ENCODE data around the gene BLOC1S4. TPM values are rescaled to one million over a fixed set of nuclear protein-coding genes. Genes with fewer than 3 reads are reported as not detected.

The BLOC1S4 gene
- total and polyA plus RNA-seq, 2 donors (not counting 1 experiment from before 2014, with no cell fraction given), result 26.3 to 35.5 TPM

- H3K4me3 ChIP-seq (ENCODE audit: control extremely low read depth in 1 of 5, extremely low read depth in 1 of 5, insufficient read depth in 1 of 5, low read depth in 2 of 5, low read length in 4 of 5), result no peak overlapping the region
- H3K9me3 Mint-ChIP-seq (ENCODE audit: insufficient read depth), result no peaks in the 10 kb centered on the region
- no peaks in the 10 kb centered on the region for H3K9me3 ChIP-seq (ENCODE audit: control extremely low read depth in 1 of 3, control insufficient read depth in 2 of 3, insufficient read depth in 1 of 3, low read length in 2 of 3)
- H3K4me1 Mint-ChIP-seq, result no peaks in the 10 kb centered on the region
- no peak for TF ChIP-seq EZH2 (IDR thresholded peaks at IDR 0.05; ENCODE audit: borderline replicate concordance, insufficient read depth, low read depth, low read length, poor library complexity, severe bottlenecking)
- no peak for TF ChIP-seq CTCF (IDR thresholded peaks at IDR 0.05)
- no peaks in the 10 kb centered on the region for H3K4me1 ChIP-seq (ENCODE audit: control insufficient read depth in 2 of 2, insufficient read depth in 2 of 2, low read length in 2 of 2)
- peaks cover 4% of the 10 kb centered on the region for H3K27me3 Mint-ChIP-seq
- DNase-seq (no peak), ATAC-seq (ENCODE audit: low read depth) (no peak)
- H3K36me3 ChIP-seq (replicated peaks in 1 of 2; ENCODE audit: control extremely low read depth in 1 of 2, control insufficient read depth in 1 of 2, extremely low read depth in 1 of 2, insufficient read depth in 2 of 2, low read length in 1 of 2), result no peaks in the 10 kb centered on the region
- no peak overlapping the region for H3K4me3 Mint-ChIP-seq
- H4K20me1 ChIP-seq (ENCODE audit: control insufficient read depth, insufficient read depth, low read length, poor library complexity, severe bottlenecking), result no peaks in the 10 kb centered on the region
- H2AFZ ChIP-seq (ENCODE audit: insufficient read depth, low read depth, low read length, poor library complexity, severe bottlenecking), result no peak overlapping the region
- H3K27ac ChIP-seq (ENCODE audit: low read length in 2 of 2), result no peak overlapping the region
- H3K79me2 ChIP-seq (ENCODE audit: control insufficient read depth, insufficient read depth, low read length), result no peaks in the 10 kb centered on the region
- no peak overlapping the region for H3K4me2 ChIP-seq (replicated peaks; ENCODE audit: low read depth, low read length, poor library complexity, severe bottlenecking)
- CTCF ChIA-PET, result interaction anchor here (1.0 kb wide), 1 partner anchor 13 kb away, joined by 3 read pairs; no protein-coding TSS in a partner anchor
- intact Hi-C loops (cut with micrococcal nuclease), result no loop called here
- H3K9ac ChIP-seq (ENCODE audit: low read length), result no peak overlapping the region
- POLR2A ChIA-PET, result no interaction called here
- no peak overlapping the region for H3K27ac Mint-ChIP-seq
- 93% methylated on average over 19 of the region's 24 CpGs for WGBS (ENCODE audit: insufficient coverage)
- H3K27me3 ChIP-seq (replicated peaks in 1 of 4; ENCODE audit: control extremely low read depth in 1 of 4, control insufficient read depth in 3 of 4, insufficient read depth in 4 of 4, low read length in 3 of 4), result peaks cover 0 to 21% (median 0%) of the 10 kb centered on the region in 4 experiments
These were observed 27.8 kb upstream of the BLOC1S4 start for GRCh38 chr4:6687947-6688878.

GRCh38 chr4:6688879-6689505, 27.0 kb upstream of the BLOC1S4 start:
- H3K27me3 Mint-ChIP-seq, result peaks cover 4% of the 10 kb centered on the region
- H3K9ac ChIP-seq (ENCODE audit: low read length), result no peak overlapping the region
- no peak overlapping the region for H3K4me2 ChIP-seq (replicated peaks; ENCODE audit: low read depth, low read length, poor library complexity, severe bottlenecking)
- no peak overlapping the region for H3K4me3 ChIP-seq (ENCODE audit: control extremely low read depth in 1 of 5, extremely low read depth in 1 of 5, insufficient read depth in 1 of 5, low read depth in 2 of 5, low read length in 4 of 5)
- H3K27ac Mint-ChIP-seq, result no peak overlapping the region
- TF ChIP-seq CTCF (IDR thresholded peaks at IDR 0.05) (no peak), EZH2 (IDR thresholded peaks at IDR 0.05; ENCODE audit: borderline replicate concordance, insufficient read depth, low read depth, low read length, poor library complexity, severe bottlenecking) (no peak)
- ChIA-PET CTCF (no interaction called here), POLR2A (no interaction called here)
- H3K9me3 ChIP-seq (ENCODE audit: control extremely low read depth in 1 of 3, control insufficient read depth in 2 of 3, insufficient read depth in 1 of 3, low read length in 2 of 3), result no peaks in the 10 kb centered on the region
- no peak for DNase-seq
- H3K4me3 Mint-ChIP-seq, result no peak overlapping the region
- ATAC-seq (ENCODE audit: low read depth), result no peak
- 31% methylated on average over 23 of the region's 23 CpGs for WGBS (ENCODE audit: insufficient coverage)
- no peaks in the 10 kb centered on the region for H3K9me3 Mint-ChIP-seq (ENCODE audit: insufficient read depth)
- peaks cover 0 to 21% (median 0%) of the 10 kb centered on the region in 4 experiments for H3K27me3 ChIP-seq (replicated peaks in 1 of 4; ENCODE audit: control extremely low read depth in 1 of 4, control insufficient read depth in 3 of 4, insufficient read depth in 4 of 4, low read length in 3 of 4)
- H2AFZ ChIP-seq (ENCODE audit: insufficient read depth, low read depth, low read length, poor library complexity, severe bottlenecking), result no peak overlapping the region
- H3K79me2 ChIP-seq (ENCODE audit: control insufficient read depth, insufficient read depth, low read length), result no peaks in the 10 kb centered on the region
- intact Hi-C loops (cut with micrococcal nuclease), result no loop called here
- no peaks in the 10 kb centered on the region for H4K20me1 ChIP-seq (ENCODE audit: control insufficient read depth, insufficient read depth, low read length, poor library complexity, severe bottlenecking)
- no peaks in the 10 kb centered on the region for H3K4me1 ChIP-seq (ENCODE audit: control insufficient read depth in 2 of 2, insufficient read depth in 2 of 2, low read length in 2 of 2)
- no peak overlapping the region for H3K27ac ChIP-seq (ENCODE audit: low read length in 2 of 2)
- no peaks in the 10 kb centered on the region for H3K36me3 ChIP-seq (replicated peaks in 1 of 2; ENCODE audit: control extremely low read depth in 1 of 2, control insufficient read depth in 1 of 2, extremely low read depth in 1 of 2, insufficient read depth in 2 of 2, low read length in 1 of 2)
- no peaks in the 10 kb centered on the region for H3K4me1 Mint-ChIP-seq
